Sigmoid colon (tissue), 7 donors: ENCODE results near the gene EPAS1. TPM values are rescaled to one million over a fixed set of nuclear protein-coding genes. Genes with fewer than 3 reads are reported as not detected.

Experiments used
- DNase-seq: peaks from one replicate; pipeline ENCODE4 v3.0.0-alpha.2; 2019
- H3K27ac ChIP-seq, 4 donors: fragments of 200-600 bp; sonication (generic); one replicate each; pipeline ENCODE4 v1.5.1; 2016 to 2019; ENCODE audit warnings: mild to moderate bottlenecking in 1 of 4
- H3K27me3 ChIP-seq, 3 donors: fragments of 200-600 bp; sonication (generic); one replicate each; pipeline ENCODE4 v1.5.1; 2019; ENCODE audit warnings: mild to moderate bottlenecking in 1 of 3
- H3K36me3 ChIP-seq, 4 donors: fragments of 200-600 bp; sonication (generic); one replicate each; pipeline ENCODE4 v1.5.1; 2016 to 2019
- H3K4me1 ChIP-seq, 4 donors: fragments of 200-600 bp; sonication (generic); one replicate each; pipeline ENCODE4 v1.5.1; 2017 to 2019
- H3K4me3 ChIP-seq, 4 donors: fragments of 200-600 bp; sonication (generic); one replicate each; pipeline ENCODE4 v1.5.1; 2017 to 2019; ENCODE audit warnings: mild to moderate bottlenecking in 2 of 4, moderate library complexity in 1 of 4
- H3K9me3 ChIP-seq, 4 donors: fragments of 200-600 bp in 3 of 4; sonication (generic) in 3 of 4; one replicate each; pipeline versions ENCODE4 v1.5.1 to v1.6.1; 2013 to 2019
- CTCF ChIP-seq, 4 experiments: fragments of 450-650 bp in 3 of 4; fragments of 200-600 bp in 1 of 4; IDR thresholded peaks; one replicate each; pipeline ENCODE4 v1.5.1; 2016 to 2019; ENCODE audit warnings: antibody characterized with exemption in 4 of 4, mild to moderate bottlenecking in 3 of 4, moderate library complexity in 2 of 4
- EP300 ChIP-seq, 4 donors: sonication (generic); formaldehyde crosslinking; IDR thresholded peaks; one replicate each; pipeline ENCODE4 v1.6.1; 2017; ENCODE audit warnings: antibody characterized with exemption in 4 of 4
- POLR2A ChIP-seq, 2 donors: fragments of 450-650 bp; IDR thresholded peaks; one replicate each; pipeline ENCODE4 v1.6.1; 2016; ENCODE audit warnings: antibody characterized with exemption in 2 of 2, mild to moderate bottlenecking in 2 of 2, moderate library complexity in 2 of 2
- POLR2AphosphoS5 ChIP-seq, 4 donors: sonication (generic); formaldehyde crosslinking; IDR thresholded peaks; one replicate each; pipeline ENCODE4 v1.6.1; 2017; ENCODE audit warnings: antibody characterized with exemption in 4 of 4
- WGBS, 2 donors: extraction: QIAGEN DNeasy Blood & Tissue Kit; methylation state at CpG; one replicate each; pipeline ENCODE4 v1.1.7; 2013; 5-methylcytosine and 5-hydroxymethylcytosine counted together
- intact Hi-C: fragments of 100-400 bp; cut with DNase I; formaldehyde crosslinking; loops from one replicate; pipeline ENCODE4 v1.15.1; 2023
- polyA plus RNA-seq, 3 donors: library from polyadenylated mRNA; stranded (reverse); fragments of 200-250 nt; gene quantifications; one replicate each; pipeline ENCODE4 v1.2.3, GENCODE V29; 2013
- total RNA-seq, 4 donors: library from RNA; depleted of rRNA; stranded (reverse); fragments of >200 nt; gene quantifications; one replicate each; pipeline ENCODE4 v1.1.0, GENCODE V29; 2016
- donor health status: healthy with polysubstance abuse.
- donor health status: Bipolar disorder and iron deficiency.
- donor health status: healthy.

The EPAS1 gene
- total and polyA plus RNA-seq, 7 donors, result 56.8 to 97.8 (median 62.2) TPM

GRCh38 chr2:46377101-46377581 lies 79.9 kb downstream of the EPAS1 start:
- no peak for DNase-seq
- Histone ChIP-seq H3K9me3 (no peaks in the 10 kb centered on the region), H3K27me3 (no peaks in the 10 kb centered on the region), H3K27ac (peak overlapping the region in 3 of 4 donors; percentile 7 to 51 (median 39)), H3K36me3 (peaks cover 0 to 6% (median 0%) of the 10 kb centered on the region in 4 donors), H3K4me3 (no peak overlapping the region), H3K4me1 (peaks cover 0 to 37% (median 17%) of the 10 kb centered on the region in 4 donors)
- no peak for TF ChIP-seq POLR2AphosphoS5 (IDR thresholded peaks at IDR 0.05)
- TF ChIP-seq EP300 (IDR thresholded peaks at IDR 0.05), result no peak
- TF ChIP-seq CTCF (IDR thresholded peaks at IDR 0.05), result no peak
- no peak for TF ChIP-seq POLR2A (IDR thresholded peaks at IDR 0.05)
- intact Hi-C loops, result no loop called here
- WGBS, 2 donors, result 80 to 87% methylated on average over 12 of the region's 12 CpGs

DNA sequence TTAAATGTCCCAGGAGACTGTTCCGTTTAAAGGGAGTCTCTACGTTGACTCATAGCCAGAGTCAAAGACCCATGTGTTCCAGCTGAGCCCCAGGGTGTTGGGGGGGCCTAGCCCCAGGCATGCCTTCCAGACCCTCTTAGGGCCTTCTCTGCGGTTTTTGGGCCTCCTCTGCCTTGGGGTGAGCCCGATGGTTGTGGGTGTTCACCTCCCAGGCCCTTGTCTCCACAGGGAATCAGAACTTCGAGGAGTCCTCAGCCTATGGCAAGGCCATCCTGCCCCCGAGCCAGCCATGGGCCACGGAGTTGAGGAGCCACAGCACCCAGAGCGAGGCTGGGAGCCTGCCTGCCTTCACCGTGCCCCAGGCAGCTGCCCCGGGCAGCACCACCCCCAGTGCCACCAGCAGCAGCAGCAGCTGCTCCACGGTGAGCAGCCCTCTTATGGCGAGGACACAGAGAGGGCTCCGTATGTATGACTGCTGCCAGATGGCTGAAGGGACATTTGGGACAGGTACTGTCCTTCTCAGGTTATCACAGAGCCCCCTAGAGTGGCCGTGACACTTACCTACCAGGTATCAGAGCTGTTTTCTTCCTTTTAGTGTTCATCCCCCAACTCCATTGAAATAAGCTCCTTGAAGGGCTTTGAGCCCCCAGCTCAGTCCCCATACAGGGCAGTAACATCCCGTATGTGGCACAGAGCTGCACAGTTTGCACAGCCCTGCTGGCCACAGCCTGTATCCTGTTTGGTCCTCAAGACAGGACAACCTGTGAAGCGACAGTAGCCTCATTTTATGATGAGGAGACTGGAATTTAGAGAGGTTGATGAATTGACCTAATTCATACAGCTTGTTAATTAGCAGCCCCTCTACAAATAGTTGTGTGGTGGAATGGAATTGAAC lies 80.7 kb downstream of the EPAS1 start:
- TF ChIP-seq EP300 (IDR thresholded peaks at IDR 0.05) (no peak), POLR2AphosphoS5 (IDR thresholded peaks at IDR 0.05) (no peak), CTCF (IDR thresholded peaks at IDR 0.05) (no peak), POLR2A (IDR thresholded peaks at IDR 0.05) (no peak)
- H3K27ac ChIP-seq, result peak overlapping the region in 3 of 4 donors; percentile 7 to 51 (median 39)

GRCh38 chr2:46378616-46379015 lies 81.4 kb downstream of the EPAS1 start:
- 82 to 84% methylated on average over 3 of the region's 3 CpGs for WGBS, 2 donors
- DNase-seq, result no peak
- intact Hi-C loops, result no loop called here
- TF ChIP-seq EP300 (IDR thresholded peaks at IDR 0.05) (no peak), CTCF (IDR thresholded peaks at IDR 0.05) (no peak), POLR2A (IDR thresholded peaks at IDR 0.05) (no peak), POLR2AphosphoS5 (IDR thresholded peaks at IDR 0.05) (no peak)
- Histone ChIP-seq H3K27ac (peak overlapping the region in 2 of 4 donors; percentile 51 to 62), H3K9me3 (no peaks in the 10 kb centered on the region), H3K27me3 (no peaks in the 10 kb centered on the region), H3K4me3 (no peak overlapping the region), H3K36me3 (peaks cover 0 to 8% (median 0%) of the 10 kb centered on the region in 4 donors), H3K4me1 (peaks cover 0 to 37% (median 17%) of the 10 kb centered on the region in 4 donors)

More for the DNA sequence above, 80.7 kb downstream of the EPAS1 start:
- DNase-seq, result no peak
- H3K36me3 ChIP-seq, result peaks cover 0 to 9% (median 0%) of the 10 kb centered on the region in 4 donors
- no peaks in the 10 kb centered on the region for H3K9me3 ChIP-seq
- no peak overlapping the region for H3K4me3 ChIP-seq
- intact Hi-C loops, result no loop called here
- peaks cover 0 to 37% (median 17%) of the 10 kb centered on the region in 4 donors for H3K4me1 ChIP-seq
- H3K27me3 ChIP-seq, result no peaks in the 10 kb centered on the region
- WGBS, 2 donors, result 92 to 93% methylated on average over 16 of the region's 16 CpGs

- TF ChIP-seq EP300 (IDR thresholded peaks at IDR 0.05), result no peak
- TF ChIP-seq CTCF (IDR thresholded peaks at IDR 0.05), result no peak
- no peak for TF ChIP-seq POLR2A (IDR thresholded peaks at IDR 0.05)
- TF ChIP-seq POLR2AphosphoS5 (IDR thresholded peaks at IDR 0.05), result no peak
- no peak for DNase-seq
- Histone ChIP-seq H3K4me1 (peaks cover 0 to 37% (median 17%) of the 10 kb centered on the region in 4 donors), H3K4me3 (no peak overlapping the region), H3K27me3 (no peaks in the 10 kb centered on the region), H3K27ac (peak overlapping the region in 3 of 4 donors; percentile 35 to 62 (median 51)), H3K9me3 (no peaks in the 10 kb centered on the region), H3K36me3 (peaks cover 0 to 13% (median under 1%) of the 10 kb centered on the region in 4 donors)
- WGBS, 2 donors, result 76 to 90% methylated on average over 9 of the region's 9 CpGs
- intact Hi-C loops, result no loop called here
Measured at GRCh38 chr2:46379213-46380037, 82.2 kb downstream of the EPAS1 start.
